ENCODE data around the gene SLX4IP.
A peak's percentile ranks its signal among the peaks of the same experiment; 100 is the strongest.
"Not testable (repeated sequence)": the region's sequence is repeated elsewhere in the genome, so short reads cannot be mapped to it uniquely, and the experiment has no call there.

SLX4IP gene

GRCh38 chr20:10434832-10435812 lies at the start of gene SLX4IP:
TSS of gene SLX4IP (plus strand) at chr20:10435305. CDS start at chr20:10458205, 22,900 bp downstream.
- peak; percentile 94 for DNase-seq

- peak; percentile 4 for DNase-seq
Observed at GRCh38 chr20:10385850-10386544, 49.1 kb upstream of the SLX4IP start.

- no peak for DNase-seq
Observed at GRCh38 chr20:10387686-10388085, 47.4 kb upstream of the SLX4IP start.

GRCh38 chr20:10388597-10388996 lies 46.5 kb upstream of the SLX4IP start:
- no peak for DNase-seq

- DNase-seq, result peak; percentile 23
Observed at GRCh38 chr20:10390709-10391108, 44.4 kb upstream of the SLX4IP start.

GRCh38 chr20:10394752-10395151 lies 40.4 kb upstream of the SLX4IP start:
- not testable (repeated sequence) for DNase-seq

- DNase-seq, result no peak
Observed at GRCh38 chr20:10398834-10399369, 36.2 kb upstream of the SLX4IP start.

- DNase-seq, result peak; percentile 17
Observed at GRCh38 chr20:10402938-10403608, 32.0 kb upstream of the SLX4IP start.

- DNase-seq, result no peak
Observed at GRCh38 chr20:10404023-10404628, 31.0 kb upstream of the SLX4IP start.

- DNase-seq, result no peak
Observed at GRCh38 chr20:10404959-10405530, 30.1 kb upstream of the SLX4IP start.

GRCh38 chr20:10408108-10408813 lies 26.8 kb upstream of the SLX4IP start:
- DNase-seq, result no peak

GRCh38 chr20:10411673-10412072 lies 23.4 kb upstream of the SLX4IP start:
- DNase-seq, result no peak

- no peak for DNase-seq
Observed at GRCh38 chr20:10412591-10413408, 22.3 kb upstream of the SLX4IP start.

GRCh38 chr20:10415013-10415650 lies 20.0 kb upstream of the SLX4IP start:
- no peak for DNase-seq

- not testable (repeated sequence) for DNase-seq
Observed at GRCh38 chr20:10417218-10417617, 17.9 kb upstream of the SLX4IP start.

- no peak for DNase-seq
Observed at GRCh38 chr20:10419550-10420133, 15.5 kb upstream of the SLX4IP start.

- DNase-seq, result no peak
Observed at GRCh38 chr20:10423735-10424134, 11.4 kb upstream of the SLX4IP start.

GRCh38 chr20:10427060-10427692 lies 7.9 kb upstream of the SLX4IP start:
- peak; percentile 37 for DNase-seq

- no peak for DNase-seq
Observed at GRCh38 chr20:10428008-10428407, 7.1 kb upstream of the SLX4IP start.

Data from activated CD4-positive, alpha-beta T cell treated with anti-CD3 and anti-CD28 coated beads, Interleukin-10, Interleukin-2, amounts not matched to agents 100 ng/mL and 50 ng/mL, durations not matched to agents 16 hours and 8 hours (primary cell).